Skeletal muscle satellite cell (primary cell): ENCODE data around the gene SLC9C2.
"Not testable (repeated sequence)": the region's sequence is repeated elsewhere in the genome, so short reads cannot be mapped to it uniquely, and the experiment has no call there.

ENCODE experiments used
- H3K27me3 ChIP-seq: 2 replicates; pipeline ENCODE4 v1.7.0; 2013; ENCODE audit warnings: low read length; ENCODE audit not compliant: control insufficient read depth, insufficient read depth
- H3K36me3 ChIP-seq: 2 replicates; pipeline ENCODE4 v1.7.0; 2013; ENCODE audit warnings: mild to moderate bottlenecking, control low read depth, low read length; ENCODE audit not compliant: insufficient read depth
- H3K4me1 ChIP-seq: 2 replicates; pipeline ENCODE4 v1.7.0; 2013; ENCODE audit warnings: low read length; ENCODE audit not compliant: control insufficient read depth, insufficient read depth
- H3K4me2 ChIP-seq: 2 replicates; pipeline ENCODE4 v1.7.0; 2013; ENCODE audit warnings: mild to moderate bottlenecking, low read length
- H3K4me3 ChIP-seq: 2 replicates; pipeline ENCODE4 v1.7.0; 2013; ENCODE audit warnings: low read length
- H3K9ac ChIP-seq: 2 replicates; pipeline ENCODE4 v1.7.0; 2013; ENCODE audit warnings: mild to moderate bottlenecking, low read depth, low read length, moderate library complexity
- H3K9me3 ChIP-seq: replicated peaks from 2 replicates; pipeline ENCODE4 v1.7.0; 2013; ENCODE audit warnings: mild to moderate bottlenecking, control low read depth, low read length

Gene SLC9C2

GRCh38 chr1:173573596-173573995 lies 29.3 kb downstream of the SLC9C2 start:
- H3K27me3 ChIP-seq, result no peaks in the 10 kb centered on the region
- no peak overlapping the region for H3K4me2 ChIP-seq
- H3K9ac ChIP-seq, result no peak overlapping the region

GRCh38 chr1:173572201-173572873 lies 30.5 kb downstream of the SLC9C2 start:
- Histone ChIP-seq H3K4me1 (no peaks in the 10 kb centered on the region), H3K9me3 (no peaks in the 10 kb centered on the region), H3K4me3 (no peak overlapping the region)

More at GRCh38 chr1:173573596-173573995, 29.3 kb downstream of the SLC9C2 start:
- Histone ChIP-seq H3K9me3 (no peaks in the 10 kb centered on the region), H3K4me1 (no peaks in the 10 kb centered on the region), H3K4me3 (no peak overlapping the region), H3K36me3 (no peaks in the 10 kb centered on the region)

GRCh38 chr1:173570370-173571007 lies 32.4 kb downstream of the SLC9C2 start:
- Histone ChIP-seq H3K9ac (no peak overlapping the region), H3K4me3 (no peak overlapping the region), H3K4me2 (no peak overlapping the region), H3K36me3 (no peaks in the 10 kb centered on the region), H3K4me1 (no peaks in the 10 kb centered on the region), H3K27me3 (no peaks in the 10 kb centered on the region), H3K9me3 (no peaks in the 10 kb centered on the region)

More at GRCh38 chr1:173572201-173572873, 30.5 kb downstream of the SLC9C2 start:
- no peaks in the 10 kb centered on the region for H3K27me3 ChIP-seq
- no peaks in the 10 kb centered on the region for H3K36me3 ChIP-seq
- no peak overlapping the region for H3K4me2 ChIP-seq
- no peak overlapping the region for H3K9ac ChIP-seq

- no peaks in the 10 kb centered on the region for H3K27me3 ChIP-seq
- H3K4me2 ChIP-seq, result no peak overlapping the region
- H3K4me1 ChIP-seq, result no peaks in the 10 kb centered on the region
- H3K4me3 ChIP-seq, result no peak overlapping the region
- H3K9ac ChIP-seq, result no peak overlapping the region
- no peaks in the 10 kb centered on the region for H3K36me3 ChIP-seq
- no peaks in the 10 kb centered on the region for H3K9me3 ChIP-seq
These were observed 34.4 kb downstream of the SLC9C2 start for GRCh38 chr1:173568483-173568882.

DNA sequence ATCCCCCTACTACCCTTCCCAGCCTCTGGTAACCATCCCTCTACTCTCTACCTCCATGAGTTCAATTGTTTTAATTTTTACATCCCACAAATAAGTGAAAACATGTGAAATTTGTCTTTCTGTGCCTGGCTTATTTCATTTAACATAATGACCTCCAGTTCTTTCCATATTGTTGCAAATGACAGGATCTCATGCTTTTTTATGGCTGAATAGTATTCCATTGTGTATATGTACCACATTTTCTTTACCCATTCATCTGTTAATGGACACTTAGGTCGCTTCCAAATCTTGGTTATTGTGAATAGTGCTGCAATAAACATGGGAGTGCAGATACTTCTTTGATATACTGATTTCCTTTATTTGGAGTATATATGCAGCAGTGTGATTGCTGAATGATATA lies 39.0 kb downstream of the SLC9C2 start:
- H3K4me1 ChIP-seq, H3K9me3 ChIP-seq: not testable (repeated sequence)

GRCh38 chr1:173562813-173563212 lies 40.1 kb downstream of the SLC9C2 start:
- Histone ChIP-seq H3K4me1 (no peaks in the 10 kb centered on the region), H3K27me3 (no peaks in the 10 kb centered on the region), H3K4me3 (no peak overlapping the region), H3K9ac (no peak overlapping the region), H3K9me3 (no peaks in the 10 kb centered on the region), H3K36me3 (no peaks in the 10 kb centered on the region), H3K4me2 (no peak overlapping the region)

More for the DNA sequence above, 39.0 kb downstream of the SLC9C2 start:
- not testable (repeated sequence) for H3K4me2 ChIP-seq, H3K4me3 ChIP-seq, H3K36me3 ChIP-seq, H3K27me3 ChIP-seq, H3K9ac ChIP-seq

- Histone ChIP-seq H3K4me3 (no peak overlapping the region), H3K27me3 (no peaks in the 10 kb centered on the region), H3K4me1 (no peaks in the 10 kb centered on the region), H3K4me2 (no peak overlapping the region), H3K36me3 (no peaks in the 10 kb centered on the region), H3K9ac (no peak overlapping the region), H3K9me3 (no peaks in the 10 kb centered on the region)
These were observed 41.6 kb downstream of the SLC9C2 start for GRCh38 chr1:173561263-173561662.

- no peaks in the 10 kb centered on the region for H3K4me1 ChIP-seq
- H3K4me3 ChIP-seq, result no peak overlapping the region
- no peaks in the 10 kb centered on the region for H3K27me3 ChIP-seq
- H3K9me3 ChIP-seq, result no peaks in the 10 kb centered on the region
- H3K4me2 ChIP-seq, result no peak overlapping the region
- H3K9ac ChIP-seq, result no peak overlapping the region
- no peaks in the 10 kb centered on the region for H3K36me3 ChIP-seq
These were observed 42.5 kb downstream of the SLC9C2 start for GRCh38 chr1:173560285-173560880.

GRCh38 chr1:173555651-173556305 lies 47.1 kb downstream of the SLC9C2 start:
- H3K36me3 ChIP-seq, result no peaks in the 10 kb centered on the region
- H3K27me3 ChIP-seq, result no peaks in the 10 kb centered on the region
- no peaks in the 10 kb centered on the region for H3K9me3 ChIP-seq
- no peak overlapping the region for H3K4me3 ChIP-seq
- H3K4me2 ChIP-seq, result no peak overlapping the region
- H3K9ac ChIP-seq, result no peak overlapping the region
- no peaks in the 10 kb centered on the region for H3K4me1 ChIP-seq

DNA sequence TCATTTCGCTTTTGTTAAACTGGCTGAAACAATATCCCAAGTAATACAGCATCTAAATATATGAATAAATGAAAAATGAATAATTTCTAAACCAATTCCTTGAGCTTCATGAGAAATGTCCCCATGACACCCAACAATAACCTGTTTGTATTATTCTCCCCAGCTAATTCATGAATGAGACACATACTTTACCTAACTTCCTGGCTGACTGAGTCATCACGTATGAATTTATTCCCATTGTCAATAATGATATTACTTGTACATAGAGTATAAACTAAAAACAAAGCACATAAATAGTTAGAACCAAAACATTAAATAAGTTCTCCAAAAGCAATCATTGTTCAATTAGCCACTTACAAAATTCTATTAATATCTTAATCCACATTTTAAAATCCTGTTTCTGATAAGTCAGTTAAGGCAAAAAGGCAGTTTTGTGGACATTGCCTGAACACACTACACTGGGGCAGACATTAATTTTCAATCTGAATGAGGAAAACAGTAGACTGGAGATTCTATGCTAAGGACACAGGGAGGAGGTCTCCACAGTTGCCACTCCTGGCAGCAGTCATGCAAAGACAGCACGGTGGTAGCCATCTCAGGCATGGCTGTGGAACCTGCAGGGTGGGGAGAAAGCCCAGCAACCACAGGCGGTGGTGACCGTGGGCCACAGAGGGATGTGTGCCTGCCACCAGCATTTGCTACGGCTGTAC lies 48.2 kb downstream of the SLC9C2 start:
- Histone ChIP-seq H3K4me2 (no peak overlapping the region), H3K9ac (no peak overlapping the region), H3K4me3 (no peak overlapping the region), H3K4me1 (no peaks in the 10 kb centered on the region), H3K36me3 (no peaks in the 10 kb centered on the region), H3K27me3 (no peaks in the 10 kb centered on the region), H3K9me3 (no peaks in the 10 kb centered on the region)

GRCh38 chr1:173554089-173554488 lies 48.8 kb downstream of the SLC9C2 start:
- Histone ChIP-seq H3K4me1 (no peaks in the 10 kb centered on the region), H3K4me3 (no peak overlapping the region), H3K9me3 (no peaks in the 10 kb centered on the region)

More at GRCh38 chr1:173554089-173554488, 48.8 kb downstream of the SLC9C2 start:
- Histone ChIP-seq H3K9ac (no peak overlapping the region), H3K4me2 (no peak overlapping the region), H3K27me3 (no peaks in the 10 kb centered on the region), H3K36me3 (no peaks in the 10 kb centered on the region)
